Measurements from ENCODE around the gene MGAT5B. TPM values are rescaled to one million over a fixed set of nuclear protein-coding genes. Genes with fewer than 3 reads are reported as not detected.

Gene MGAT5B
- total RNA-seq, 4 donors from 2014 or later, result 0.78 to 1.5 (median 0.96) TPM

DNA sequence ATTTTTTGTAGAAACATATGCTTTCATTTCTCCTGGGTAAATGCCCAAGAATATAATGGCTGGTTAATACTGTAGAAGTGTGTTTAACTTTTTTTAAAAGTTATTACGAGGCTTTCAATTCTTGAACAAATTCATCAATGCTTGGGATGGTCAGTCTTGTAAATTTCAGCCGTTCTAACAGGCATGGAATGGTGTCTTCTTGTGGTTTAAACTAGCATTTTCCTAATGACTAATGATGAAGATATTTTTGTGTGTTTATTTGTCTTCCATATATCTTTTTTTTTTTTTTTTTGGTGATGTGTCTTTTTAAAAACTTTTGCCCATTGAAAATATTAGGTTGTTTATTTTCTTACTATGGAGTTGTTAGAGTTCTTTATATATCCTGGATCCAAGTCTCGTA, 67.1 kb downstream of the MGAT5B start:
- TF ChIP-seq CTCF (IDR thresholded peaks at IDR 0.05) (no peak), POLR2A (IDR thresholded peaks at IDR 0.05) (no peak), EP300 (IDR thresholded peaks at IDR 0.05) (no peak)
- Histone ChIP-seq H3K27me3 (no peaks in the 10 kb centered on the region), H3K36me3 (no peaks in the 10 kb centered on the region), H3K4me3 (no peak overlapping the region), H3K27ac (no peak overlapping the region), H3K9me3 (no peaks in the 10 kb centered on the region), H3K4me1 (no peaks in the 10 kb centered on the region)
- DNase-seq (ENCODE audit: low spot score in 2 of 2), result no peak
- WGBS, 2 donors, result 70% methylated on average over 3 of the region's 3 CpGs

DNA sequence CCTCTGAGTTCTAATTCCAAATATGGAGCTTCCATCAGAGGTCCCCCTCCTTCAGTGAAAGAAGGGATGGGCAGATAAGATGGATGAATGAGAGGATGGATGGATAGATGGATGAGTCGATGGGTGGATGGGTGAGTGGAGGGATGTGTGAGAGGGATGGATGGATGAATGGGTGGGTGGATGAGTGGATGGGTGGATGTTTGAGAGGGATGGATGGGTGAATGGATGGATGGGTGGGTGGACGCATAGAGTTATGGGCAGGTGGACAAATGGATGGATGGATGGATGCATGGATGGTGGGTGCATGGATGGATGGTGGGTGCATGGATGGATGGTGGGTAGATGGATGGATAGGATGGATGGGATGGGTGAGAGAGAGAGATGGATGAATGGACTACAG, 69.0 kb downstream of the MGAT5B start:
- 97 to 100% methylated on average over 2 of the region's 2 CpGs for WGBS, 2 donors
- Histone ChIP-seq H3K27ac (no peak overlapping the region), H3K4me3 (no peak overlapping the region), H3K36me3 (no peaks in the 10 kb centered on the region), H3K27me3 (no peaks in the 10 kb centered on the region), H3K4me1 (no peaks in the 10 kb centered on the region), H3K9me3 (no peaks in the 10 kb centered on the region)
- TF ChIP-seq POLR2A (IDR thresholded peaks at IDR 0.05) (no peak), CTCF (IDR thresholded peaks at IDR 0.05) (no peak), EP300 (IDR thresholded peaks at IDR 0.05) (no peak)
- DNase-seq (ENCODE audit: low spot score in 2 of 2), result no peak

- WGBS, 2 donors, result 87 to 88% methylated on average over 10 of the region's 10 CpGs
- no peaks in the 10 kb centered on the region for H3K4me1 ChIP-seq
- no peak overlapping the region for H3K27ac ChIP-seq
- no peak for DNase-seq (ENCODE audit: low spot score in 2 of 2)
- H3K9me3 ChIP-seq, result no peaks in the 10 kb centered on the region
- H3K27me3 ChIP-seq, result no peaks in the 10 kb centered on the region
- TF ChIP-seq POLR2A (IDR thresholded peaks at IDR 0.05), result no peak
- TF ChIP-seq CTCF (IDR thresholded peaks at IDR 0.05), result no peak
- TF ChIP-seq EP300 (IDR thresholded peaks at IDR 0.05), result no peak
- H3K4me3 ChIP-seq, result no peak overlapping the region
- H3K36me3 ChIP-seq, result no peaks in the 10 kb centered on the region
These were observed 69.8 kb downstream of the MGAT5B start for GRCh38 chr17:76938009-76938408.

DNA sequence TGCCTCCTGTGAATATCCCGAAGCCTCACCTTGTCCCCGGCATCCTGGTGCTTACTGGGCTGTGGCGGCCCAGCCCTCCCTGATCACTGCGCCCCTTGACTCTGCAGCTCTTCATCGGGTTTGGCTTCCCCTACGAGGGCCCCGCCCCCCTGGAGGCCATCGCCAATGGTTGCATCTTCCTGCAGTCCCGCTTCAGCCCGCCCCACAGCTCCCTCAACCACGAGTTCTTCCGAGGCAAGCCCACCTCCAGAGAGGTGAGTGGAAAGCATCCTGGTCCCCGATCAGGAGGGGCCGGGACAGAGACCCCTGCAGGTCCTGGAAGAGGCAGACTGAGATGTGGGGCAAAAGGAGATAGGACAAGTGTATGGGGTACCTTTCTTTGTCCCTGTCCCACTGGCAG, 72.1 kb downstream of the MGAT5B start:
- H3K36me3 ChIP-seq, result no peaks in the 10 kb centered on the region
- H3K9me3 ChIP-seq, result no peaks in the 10 kb centered on the region
- WGBS, 2 donors, result 62 to 68% methylated on average over 14 of the region's 14 CpGs
- no peak for DNase-seq (ENCODE audit: low spot score in 2 of 2)
- H3K27ac ChIP-seq, result no peak overlapping the region
- no peak overlapping the region for H3K4me3 ChIP-seq
- H3K4me1 ChIP-seq, result no peaks in the 10 kb centered on the region
- no peaks in the 10 kb centered on the region for H3K27me3 ChIP-seq
- TF ChIP-seq POLR2A (IDR thresholded peaks at IDR 0.05), result no peak

DNA sequence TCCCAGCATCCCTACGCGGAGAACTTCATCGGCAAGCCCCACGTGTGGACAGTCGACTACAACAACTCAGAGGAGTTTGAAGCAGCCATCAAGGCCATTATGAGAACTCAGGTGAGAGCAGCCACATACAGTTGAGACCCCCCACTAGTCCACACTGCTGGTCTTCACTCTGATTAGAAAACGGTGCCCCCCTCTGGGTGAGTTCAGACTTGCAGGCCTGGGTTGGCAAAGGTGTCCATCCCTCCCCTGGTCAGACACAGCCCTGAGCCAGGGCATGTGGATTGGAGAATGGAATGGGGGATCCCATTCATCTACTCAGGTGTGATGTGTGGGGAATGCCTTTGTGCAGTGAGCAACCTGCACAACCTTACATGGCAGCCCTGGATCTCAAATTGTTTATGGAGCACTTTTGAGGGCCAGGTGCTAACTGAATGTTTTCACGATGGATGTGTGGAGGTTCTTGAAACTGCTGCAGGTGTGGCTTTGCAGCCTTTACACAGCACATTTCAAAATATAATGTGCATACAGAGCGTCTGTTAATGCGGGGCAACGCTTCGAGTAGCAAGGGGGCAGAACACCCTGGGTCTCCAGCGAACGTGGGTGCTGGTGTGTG, 72.6 kb downstream of the MGAT5B start:
- H3K4me3 ChIP-seq, result no peak overlapping the region
- no peak for TF ChIP-seq POLR2A (IDR thresholded peaks at IDR 0.05)
- no peaks in the 10 kb centered on the region for H3K36me3 ChIP-seq

GRCh38 chr17:76943202-76943601, 75.0 kb downstream of the MGAT5B start:
- Histone ChIP-seq H3K4me3 (no peak overlapping the region), H3K36me3 (no peaks in the 10 kb centered on the region), H3K9me3 (no peaks in the 10 kb centered on the region), H3K4me1 (no peaks in the 10 kb centered on the region), H3K27ac (no peak overlapping the region), H3K27me3 (no peaks in the 10 kb centered on the region)
- no peak for DNase-seq (ENCODE audit: low spot score in 2 of 2)
- TF ChIP-seq POLR2A (IDR thresholded peaks at IDR 0.05) (no peak), EP300 (IDR thresholded peaks at IDR 0.05) (no peak), CTCF (IDR thresholded peaks at IDR 0.05) (no peak)
- WGBS, 2 donors, result 69 to 70% methylated on average over 7 of the region's 7 CpGs

More for the DNA sequence above, 72.6 kb downstream of the MGAT5B start:
- WGBS, 2 donors, result 84 to 90% methylated on average over 13 of the region's 13 CpGs
- Histone ChIP-seq H3K27ac (no peak overlapping the region), H3K4me1 (no peaks in the 10 kb centered on the region), H3K9me3 (no peaks in the 10 kb centered on the region), H3K27me3 (no peaks in the 10 kb centered on the region)
- no peak for DNase-seq (ENCODE audit: low spot score in 2 of 2)

All from tibial nerve (tissue), 4 donors.